ENCODE data around the gene GRK5. TPM values are rescaled to one million over a fixed set of nuclear protein-coding genes. Genes with fewer than 3 reads are reported as not detected.

GRK5 gene
- total RNA-seq, 1 donor from 2014 or later = 2.8 TPM

DNA sequence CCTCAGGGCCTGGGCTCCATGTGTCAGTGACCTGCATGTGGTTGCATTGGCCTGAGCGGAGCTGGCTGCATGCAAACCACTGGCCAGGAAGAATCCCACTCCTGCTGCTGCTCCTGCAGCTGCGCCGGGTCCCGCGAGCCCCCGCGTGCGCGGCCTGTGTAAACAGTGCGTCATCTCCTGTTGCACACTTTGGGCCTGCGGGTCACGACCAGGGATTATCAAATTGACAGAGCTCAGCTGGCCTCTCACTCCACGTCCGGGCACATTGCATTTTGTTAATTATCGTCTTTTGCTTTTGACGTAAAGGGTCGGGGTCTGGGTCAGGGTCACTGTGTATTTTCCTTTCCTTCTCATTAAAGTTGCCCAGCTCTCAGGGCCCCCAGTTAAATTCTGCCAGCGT, 202.5 kb downstream of the GRK5 start:
- Histone ChIP-seq H3K27me3 (ENCODE audit: control insufficient read depth, insufficient read depth, low read length) (peaks cover 8% of the 10 kb centered on the region), H3K4me3 (ENCODE audit: low read depth, low read length) (no peak overlapping the region), H3K36me3 (ENCODE audit: control insufficient read depth, insufficient read depth, low read length) (no peaks in the 10 kb centered on the region)
- TF ChIP-seq, protein P1, sequence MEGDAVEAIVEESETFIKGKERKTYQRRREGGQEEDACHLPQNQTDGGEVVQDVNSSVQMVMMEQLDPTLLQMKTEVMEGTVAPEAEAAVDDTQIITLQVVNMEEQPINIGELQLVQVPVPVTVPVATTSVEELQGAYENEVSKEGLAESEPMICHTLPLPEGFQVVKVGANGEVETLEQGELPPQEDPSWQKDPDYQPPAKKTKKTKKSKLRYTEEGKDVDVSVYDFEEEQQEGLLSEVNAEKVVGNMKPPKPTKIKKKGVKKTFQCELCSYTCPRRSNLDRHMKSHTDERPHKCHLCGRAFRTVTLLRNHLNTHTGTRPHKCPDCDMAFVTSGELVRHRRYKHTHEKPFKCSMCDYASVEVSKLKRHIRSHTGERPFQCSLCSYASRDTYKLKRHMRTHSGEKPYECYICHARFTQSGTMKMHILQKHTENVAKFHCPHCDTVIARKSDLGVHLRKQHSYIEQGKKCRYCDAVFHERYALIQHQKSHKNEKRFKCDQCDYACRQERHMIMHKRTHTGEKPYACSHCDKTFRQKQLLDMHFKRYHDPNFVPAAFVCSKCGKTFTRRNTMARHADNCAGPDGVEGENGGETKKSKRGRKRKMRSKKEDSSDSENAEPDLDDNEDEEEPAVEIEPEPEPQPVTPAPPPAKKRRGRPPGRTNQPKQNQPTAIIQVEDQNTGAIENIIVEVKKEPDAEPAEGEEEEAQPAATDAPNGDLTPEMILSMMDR (IDR thresholded peaks at IDR 0.05; ENCODE audit: insufficient read depth, low read length, poor library complexity, severe bottlenecking) = no peak
- no peak for DNase-seq (ENCODE audit: low read depth)

DNA sequence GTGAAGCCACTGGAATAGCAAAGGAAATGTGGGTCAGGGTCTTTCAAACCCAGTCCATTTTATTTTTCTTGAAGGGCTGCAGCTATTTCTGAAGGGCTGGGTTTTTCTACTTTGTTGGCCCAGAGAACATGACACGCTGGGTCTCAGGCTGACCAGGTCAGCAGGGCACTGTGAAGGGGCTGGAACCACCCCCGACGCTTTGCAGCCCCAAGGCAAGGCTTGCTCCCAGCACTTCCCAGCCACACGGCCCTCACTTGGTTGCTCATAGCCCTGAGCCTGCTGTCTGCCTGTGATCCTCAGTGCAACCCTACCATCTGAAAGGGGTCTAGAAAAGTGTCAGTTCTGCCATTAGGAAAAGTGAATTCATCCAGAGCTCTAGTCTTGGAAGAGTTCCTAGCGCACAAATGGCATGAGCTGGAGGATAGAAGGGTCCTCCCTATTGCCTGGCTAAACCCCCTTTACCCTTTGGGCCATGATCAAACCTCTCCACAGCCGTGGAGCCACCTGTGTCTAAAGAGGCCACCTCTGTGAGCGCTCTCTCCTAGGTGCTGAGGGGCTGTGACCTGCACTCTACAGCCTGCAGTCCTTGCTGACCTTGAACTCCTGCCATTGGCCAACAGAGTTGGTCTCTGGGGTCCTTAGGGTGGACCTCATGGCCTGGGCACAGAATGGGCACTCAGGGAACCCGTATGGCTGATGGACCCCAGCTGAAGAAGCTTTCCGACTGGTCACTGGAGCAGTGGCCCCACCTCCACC, 203.2 kb downstream of the GRK5 start:
- Histone ChIP-seq H3K4me3 (ENCODE audit: low read depth, low read length) (no peak overlapping the region), H3K27me3 (ENCODE audit: control insufficient read depth, insufficient read depth, low read length) (peaks cover 11% of the 10 kb centered on the region), H3K36me3 (ENCODE audit: control insufficient read depth, insufficient read depth, low read length) (no peaks in the 10 kb centered on the region)
- TF ChIP-seq, protein P1 (IDR thresholded peaks at IDR 0.05; ENCODE audit: insufficient read depth, low read length, poor library complexity, severe bottlenecking) = no peak
- DNase-seq (ENCODE audit: low read depth) = no peak

DNA sequence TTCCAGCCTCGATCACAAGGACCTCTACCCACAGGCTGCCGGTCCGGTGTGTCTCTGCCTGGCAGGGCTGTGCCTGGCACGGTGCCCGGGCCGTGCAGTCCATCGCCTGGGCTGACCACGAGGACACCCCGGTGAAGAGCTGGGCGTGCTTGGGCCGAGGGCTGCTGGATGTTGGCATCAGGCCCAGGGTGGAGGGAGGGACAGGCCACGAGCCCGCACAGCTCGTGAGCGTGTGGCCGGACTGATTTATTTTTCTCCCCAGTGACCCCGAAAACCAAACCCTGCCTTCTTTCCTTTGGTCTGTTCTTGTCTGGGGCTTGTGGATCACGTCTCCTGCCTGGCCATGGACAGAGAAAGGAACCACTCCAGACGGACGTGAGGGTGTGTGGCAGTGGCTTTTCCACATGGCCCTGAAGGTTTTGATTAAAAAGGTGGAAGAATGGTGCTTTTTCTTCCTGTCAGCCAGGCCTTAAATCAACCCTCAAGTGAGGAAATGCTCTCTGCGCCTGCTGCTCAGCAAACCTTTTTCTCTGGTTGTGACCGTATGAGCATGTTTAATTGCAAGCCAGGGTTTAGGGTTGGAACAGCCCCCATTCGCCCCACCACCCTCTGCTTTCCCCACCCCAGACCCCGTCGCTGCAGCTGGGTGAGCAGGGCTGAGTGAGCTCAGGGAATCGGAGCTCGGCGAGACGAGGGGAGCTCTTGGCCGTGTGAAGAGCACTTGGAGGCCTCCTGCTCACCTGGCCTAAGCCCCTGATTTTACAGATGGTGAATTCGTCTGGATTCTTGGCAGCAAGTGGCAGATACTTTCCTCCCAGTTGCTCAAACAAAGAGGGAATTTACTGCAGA, 205.1 kb downstream of the GRK5 start:
- Histone ChIP-seq H3K4me3 (ENCODE audit: low read depth, low read length) (no peak overlapping the region), H3K36me3 (ENCODE audit: control insufficient read depth, insufficient read depth, low read length) (no peaks in the 10 kb centered on the region), H3K27me3 (ENCODE audit: control insufficient read depth, insufficient read depth, low read length) (peaks cover 13% of the 10 kb centered on the region)
- TF ChIP-seq, protein P1 (IDR thresholded peaks at IDR 0.05; ENCODE audit: insufficient read depth, low read length, poor library complexity, severe bottlenecking) = no peak
- DNase-seq (ENCODE audit: low read depth) = no peak

DNA sequence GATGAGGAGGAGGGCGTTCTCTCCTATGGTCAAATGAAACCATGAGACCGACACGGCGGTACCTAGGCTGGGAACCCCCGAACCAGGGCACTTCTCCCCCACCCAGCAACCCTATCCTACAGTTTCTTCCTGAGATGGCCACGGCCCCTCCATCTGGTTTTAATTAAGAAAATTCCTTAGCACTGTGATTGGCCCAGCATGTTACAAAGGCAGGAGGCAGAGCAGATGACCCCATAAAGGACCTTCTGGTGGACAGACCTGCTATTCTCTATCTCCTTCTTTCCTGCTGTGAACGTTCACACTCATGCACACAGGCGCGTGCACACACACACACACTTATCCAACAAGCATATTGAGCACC, 205.7 kb downstream of the GRK5 start:
- DNase-seq (ENCODE audit: low read depth) = no peak
- no peaks in the 10 kb centered on the region for H3K36me3 ChIP-seq (ENCODE audit: control insufficient read depth, insufficient read depth, low read length)
- H3K4me3 ChIP-seq (ENCODE audit: low read depth, low read length) = no peak overlapping the region
- peaks cover 19% of the 10 kb centered on the region for H3K27me3 ChIP-seq (ENCODE audit: control insufficient read depth, insufficient read depth, low read length)
- TF ChIP-seq, protein P1 (IDR thresholded peaks at IDR 0.05; ENCODE audit: insufficient read depth, low read length, poor library complexity, severe bottlenecking) = no peak

DNA sequence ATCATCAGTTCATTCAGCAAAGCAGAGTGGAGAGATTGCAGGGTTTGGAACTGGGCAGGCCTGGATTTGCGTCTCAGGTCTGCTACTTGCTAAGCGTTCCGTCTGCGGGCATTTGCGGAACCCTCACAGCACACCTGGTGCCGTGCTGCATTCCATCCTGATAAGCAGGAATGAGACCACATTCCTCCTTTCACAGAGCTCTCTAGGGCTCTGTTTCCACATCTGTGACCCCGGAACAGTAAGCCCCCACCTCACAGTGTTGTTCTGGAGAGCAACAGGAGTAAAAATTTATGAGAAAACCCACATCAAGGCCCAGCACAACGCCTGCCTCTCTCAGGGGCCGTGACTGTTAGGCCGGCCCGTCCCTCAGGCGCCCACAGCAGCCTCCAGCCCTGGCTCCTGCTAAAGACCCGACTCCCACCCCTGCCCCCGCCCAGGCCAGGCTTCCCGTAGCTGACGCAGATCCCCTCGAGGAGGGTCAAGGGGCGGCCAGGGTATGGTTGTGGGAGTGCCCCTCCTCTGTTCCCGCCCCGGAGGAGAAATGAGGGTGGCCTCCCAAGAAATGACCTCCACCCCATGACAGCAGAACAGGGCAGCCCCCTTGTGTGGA, 206.2 kb downstream of the GRK5 start:
- TF ChIP-seq, protein P1 (IDR thresholded peaks at IDR 0.05; ENCODE audit: insufficient read depth, low read length, poor library complexity, severe bottlenecking) = no peak
- DNase-seq (ENCODE audit: low read depth) = no peak
- H3K4me3 ChIP-seq (ENCODE audit: low read depth, low read length) = no peak overlapping the region

More for the DNA sequence above, 206.2 kb downstream of the GRK5 start:
- H3K27me3 ChIP-seq (ENCODE audit: control insufficient read depth, insufficient read depth, low read length) = peaks cover 23% of the 10 kb centered on the region
- no peaks in the 10 kb centered on the region for H3K36me3 ChIP-seq (ENCODE audit: control insufficient read depth, insufficient read depth, low read length)
